ENCODE results near the gene TSPOAP1. TPM values are rescaled to one million over a fixed set of nuclear protein-coding genes. Genes with fewer than 3 reads are reported as not detected.

Gene TSPOAP1
- polyA plus RNA-seq, 1 of the 3 experiments (the other 2 are of a cell fraction), result 0.79 TPM

- Histone ChIP-seq H2AFZ (ENCODE audit: low read depth) (no peak overlapping the region), H3F3A (replicated peaks; ENCODE audit: insufficient read depth) (no peaks in the 10 kb centered on the region), H3K4me3 (ENCODE audit: low read depth in 2 of 2, low read length in 1 of 2) (no peak overlapping the region), H3K9me3 (no peaks in the 10 kb centered on the region), H3K79me2 (ENCODE audit: insufficient read depth) (no peaks in the 10 kb centered on the region), H3K27ac (ENCODE audit: low read depth in 2 of 2, low read length in 1 of 2) (no peak overlapping the region), H3K9ac (no peak overlapping the region), H3K4me2 (no peak overlapping the region), H3K36me3 (replicated peaks in 1 of 2; ENCODE audit: control insufficient read depth in 1 of 2, insufficient read depth in 2 of 2, low read length in 1 of 2) (no peaks in the 10 kb centered on the region), H3K9me2 (no peaks in the 10 kb centered on the region), H3K27me3 (ENCODE audit: insufficient read depth) (no peaks in the 10 kb centered on the region), H4K20me1 (ENCODE audit: insufficient read depth) (no peaks in the 10 kb centered on the region), H3K4me1 (ENCODE audit: control insufficient read depth in 1 of 2, insufficient read depth in 2 of 2, low read depth in 1 of 2, low read length in 1 of 2) (no peaks in the 10 kb centered on the region)
- peak; percentile 27 for DNase-seq
- ChIA-PET CTCF (interaction anchor here (2.2 to 3.0 kb wide), 3 partner anchors 8 to 138 kb away, joined by 9 to 16 read pairs (median 15); partner anchors contain the start of gene RNF43), POLR2A (no interaction called here)
- TF ChIP-seq NRF1 (IDR thresholded peaks at IDR 0.05; ENCODE audit: low read depth, low read length), result no peak
- 39% methylated on average over 5 of the region's 5 CpGs for WGBS (ENCODE audit: low lambda C conversion rate)
Observed at GRCh38 chr17:58309918-58310259, 18.7 kb downstream of the TSPOAP1 start.

- Histone ChIP-seq H3K27ac (ENCODE audit: low read depth in 2 of 2, low read length in 1 of 2) (no peak overlapping the region), H3K4me1 (ENCODE audit: control insufficient read depth in 1 of 2, insufficient read depth in 2 of 2, low read depth in 1 of 2, low read length in 1 of 2) (no peaks in the 10 kb centered on the region), H3K27me3 (ENCODE audit: insufficient read depth) (no peaks in the 10 kb centered on the region), H3F3A (replicated peaks; ENCODE audit: insufficient read depth) (no peaks in the 10 kb centered on the region), H3K9ac (no peak overlapping the region), H3K36me3 (replicated peaks in 1 of 2; ENCODE audit: control insufficient read depth in 1 of 2, insufficient read depth in 2 of 2, low read length in 1 of 2) (no peaks in the 10 kb centered on the region), H3K4me3 (ENCODE audit: low read depth in 2 of 2, low read length in 1 of 2) (no peak overlapping the region), H3K79me2 (ENCODE audit: insufficient read depth) (no peaks in the 10 kb centered on the region), H3K9me2 (no peaks in the 10 kb centered on the region), H4K20me1 (ENCODE audit: insufficient read depth) (no peaks in the 10 kb centered on the region), H3K4me2 (no peak overlapping the region), H3K9me3 (no peaks in the 10 kb centered on the region), H2AFZ (ENCODE audit: low read depth) (no peak overlapping the region)
- TF ChIP-seq TAF1 (IDR thresholded peaks at IDR 0.05; ENCODE audit: borderline replicate concordance, low read depth, low read length), result no peak
- TF ChIP-seq RCOR1 (IDR thresholded peaks at IDR 0.05; ENCODE audit: low read length), result no peak
- no peak for TF ChIP-seq YY1 (IDR thresholded peaks at IDR 0.05; ENCODE audit: low read depth)
- no peak for TF ChIP-seq SMC3 (IDR thresholded peaks at IDR 0.05; ENCODE audit: low read depth, low read length)
- no peak for TF ChIP-seq GABPA (IDR thresholded peaks at IDR 0.05; ENCODE audit: low read depth)
- ChIA-PET CTCF (interaction anchor here (1.0 to 3.0 kb wide), 7 partner anchors 9 to 138 kb away, joined by 3 to 16 read pairs (median 6); partner anchors contain the start of gene RNF43), POLR2A (interaction anchor here (0.6 to 0.7 kb wide), 2 partner anchors 8 to 64 kb away, joined by 3 read pairs; no protein-coding TSS in a partner anchor)
- WGBS (ENCODE audit: low lambda C conversion rate), result 62% methylated on average over 21 of the region's 21 CpGs
- peak; percentile 31 for DNase-seq
Observed at GRCh38 chr17:58308985-58309917, 19.3 kb downstream of the TSPOAP1 start.

GRCh38 chr17:58308173-58308984 lies 20.2 kb downstream of the TSPOAP1 start:
- H3K9ac ChIP-seq, result no peak overlapping the region
- no peaks in the 10 kb centered on the region for H3K9me3 ChIP-seq
- H3K27ac ChIP-seq (ENCODE audit: low read depth in 2 of 2, low read length in 1 of 2), result no peak overlapping the region
- peaks cover 0 to 3% of the 10 kb centered on the region in 2 experiments; a peak in 1 of 4 replicates for H3K4me1 ChIP-seq (ENCODE audit: control insufficient read depth in 1 of 2, insufficient read depth in 2 of 2, low read depth in 1 of 2, low read length in 1 of 2)
- H3K4me3 ChIP-seq (ENCODE audit: low read depth in 2 of 2, low read length in 1 of 2), result no peak overlapping the region
- no peaks in the 10 kb centered on the region for H3K27me3 ChIP-seq (ENCODE audit: insufficient read depth)
- TF ChIP-seq RAD21 (IDR thresholded peaks at IDR 0.05; ENCODE audit: low read length) (0 out of 2 replicates have a peak, but pooled peaks have one; percentile 5), SMC3 (IDR thresholded peaks at IDR 0.05; ENCODE audit: low read depth, low read length) (0 out of 2 replicates have a peak, but pooled peaks have one; percentile 17), CTCF (IDR thresholded peaks at IDR 0.05) (peak; percentile 25; the same call in 1 of the 2 replicates), NRF1 (IDR thresholded peaks at IDR 0.05; ENCODE audit: low read depth, low read length) (no peak), RXRA (IDR thresholded peaks at IDR 0.05; ENCODE audit: borderline replicate concordance, low read depth) (no peak)
- no peak overlapping the region for H2AFZ ChIP-seq (ENCODE audit: low read depth)
- CTCF ChIA-PET, result interaction anchor here (0.6 to 2.3 kb wide), 15 partner anchors 10 to 206 kb away, joined by 3 to 16 read pairs (median 3); partner anchors contain the start of genes MTMR4 and RNF43
- POLR2A ChIA-PET, result interaction anchor here (0.6 to 0.7 kb wide), 2 partner anchors 9 to 64 kb away, joined by 3 read pairs; no protein-coding TSS in a partner anchor
- 73% methylated on average over 27 of the region's 32 CpGs for WGBS (ENCODE audit: low lambda C conversion rate)
- H4K20me1 ChIP-seq (ENCODE audit: insufficient read depth), result no peaks in the 10 kb centered on the region
- no peak overlapping the region for H3K4me2 ChIP-seq
- no peaks in the 10 kb centered on the region for H3K36me3 ChIP-seq (replicated peaks in 1 of 2; ENCODE audit: control insufficient read depth in 1 of 2, insufficient read depth in 2 of 2, low read length in 1 of 2)
- H3K79me2 ChIP-seq (ENCODE audit: insufficient read depth), result no peaks in the 10 kb centered on the region
- no peaks in the 10 kb centered on the region for H3F3A ChIP-seq (replicated peaks; ENCODE audit: insufficient read depth)
- H3K9me2 ChIP-seq, result no peaks in the 10 kb centered on the region
- DNase-seq, result peak; percentile 71

All from SK-N-SH (cell line).